Measurements from ENCODE around the gene TLR6. TPM values are rescaled to one million over a fixed set of nuclear protein-coding genes. Genes with fewer than 3 reads are reported as not detected.

TLR6 gene
- total RNA-seq, 1 experiment from 2014 or later, result 4.8 TPM

DNA sequence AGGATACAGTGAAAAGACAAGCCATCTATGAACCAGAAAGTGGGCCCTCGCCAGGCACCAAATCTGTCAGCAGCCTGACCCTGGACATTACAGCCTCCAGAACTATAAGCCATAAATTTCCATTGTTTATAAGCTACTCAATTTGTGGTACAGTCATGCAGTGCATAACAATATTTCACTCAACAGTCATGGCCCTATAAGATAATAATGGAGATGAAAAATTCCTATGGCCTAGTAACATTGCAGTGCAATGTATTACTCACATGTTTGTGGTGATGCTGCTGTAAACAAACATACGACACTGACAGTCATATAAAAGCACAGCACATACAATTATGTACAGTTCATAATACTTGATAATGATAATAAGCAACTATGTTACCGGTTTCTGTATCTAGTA, 34.9 kb downstream of the TLR6 start (continued):
- TF ChIP-seq SRF (IDR thresholded peaks at IDR 0.05; ENCODE audit: low read depth), result no peak
- no peak for TF ChIP-seq ZFX (IDR thresholded peaks at IDR 0.05)
- TF ChIP-seq ZNF274 (IDR thresholded peaks at IDR 0.05; ENCODE audit: low read depth, low read length), result no peak

GRCh38 chr4:38820329-38821061, 36.1 kb downstream of the TLR6 start:
- H3K27ac ChIP-seq (ENCODE audit: low read depth, low read length), result no peak overlapping the region
- DNase-seq (ENCODE audit: low read depth, low spot score), result no peak
- ATAC-seq, result no peak
- no peaks in the 10 kb centered on the region for H3K4me1 ChIP-seq (ENCODE audit: control insufficient read depth in 1 of 2, insufficient read depth in 2 of 2, low read length in 2 of 2)
- H3K9ac ChIP-seq (ENCODE audit: low read length), result no peak overlapping the region
- ChIA-PET POLR2A (no interaction called here), CTCF (no interaction called here), RAD21 (ENCODE audit: low non-redundant PET in 1 of 2, low total read pairs in 2 of 2, uncharacterized antibody in 2 of 2, unreplicated experiment in 2 of 2) (no interaction called here)
- no peaks in the 10 kb centered on the region for H3K36me3 ChIP-seq (ENCODE audit: control insufficient read depth in 1 of 2, insufficient read depth in 2 of 2, low read length in 2 of 2)
- H3K9me2 ChIP-seq (ENCODE audit: insufficient read depth), result no peaks in the 10 kb centered on the region
- no peaks in the 10 kb centered on the region for H3K79me2 ChIP-seq (ENCODE audit: insufficient read depth, low read length)
- intact Hi-C loops (cut with micrococcal nuclease), result no loop called here
- no peak overlapping the region for H3K4me2 ChIP-seq (ENCODE audit: low read length)
- H3K27me3 ChIP-seq (ENCODE audit: insufficient read depth, low read length), result no peaks in the 10 kb centered on the region
- BruUV-seq (replicated peaks), result no TSS peak
- H3K4me3 ChIP-seq (replicated peaks in 1 of 2; ENCODE audit: low read depth in 1 of 2, low read length in 2 of 2), result no peak overlapping the region
- no peaks in the 10 kb centered on the region for H4K20me1 ChIP-seq (ENCODE audit: insufficient read depth)
- no peak for TF ChIP-seq REST (IDR thresholded peaks at IDR 0.05; ENCODE audit: low read depth)
- TF ChIP-seq CBX3 (IDR thresholded peaks at IDR 0.05; ENCODE audit: low read depth), result no peak
- no peak for TF ChIP-seq POLR2AphosphoS5 (IDR thresholded peaks at IDR 0.05; ENCODE audit: low read depth, low read length)
- TF ChIP-seq ELF1 (IDR thresholded peaks at IDR 0.05; ENCODE audit: borderline replicate concordance, low read depth), result no peak
- TF ChIP-seq EZH2phosphoT487 (IDR thresholded peaks at IDR 0.05; ENCODE audit: borderline replicate concordance), result no peak
- TF ChIP-seq FOSL1 (IDR thresholded peaks at IDR 0.05; ENCODE audit: low read depth), result no peak
- no peak for TF ChIP-seq TCF7L2 (IDR thresholded peaks at IDR 0.05; ENCODE audit: borderline replicate concordance, extremely low read depth, insufficient read depth, insufficient read length)
- no peak for TF ChIP-seq SIN3A (IDR thresholded peaks at IDR 0.05; ENCODE audit: low read depth)
- TF ChIP-seq EGR1 (IDR thresholded peaks at IDR 0.05; ENCODE audit: low read depth), result no peak
- TF ChIP-seq CTCF (IDR thresholded peaks at IDR 0.05 in 2 of 3, conservative IDR thresholded peaks at IDR 0.05 in 1 of 3; ENCODE audit: borderline replicate concordance in 1 of 3, insufficient read depth in 1 of 3, low read depth in 2 of 3, low read length in 2 of 3), result no peak
- no peak for TF ChIP-seq RAD21 (IDR thresholded peaks at IDR 0.05; ENCODE audit: low read depth)
- TF ChIP-seq ZBTB33 (IDR thresholded peaks at IDR 0.05; ENCODE audit: extremely low read depth, insufficient replicate concordance, low read length), result no peak
- no peak for TF ChIP-seq CEBPB (IDR thresholded peaks at IDR 0.05; ENCODE audit: low read depth)
- H2AFZ ChIP-seq (ENCODE audit: low read depth, low read length, poor library complexity, severe bottlenecking), result no peak overlapping the region
- no peaks in the 10 kb centered on the region for H3K9me3 ChIP-seq (ENCODE audit: control insufficient read depth in 1 of 2, insufficient read depth in 1 of 2, low read depth in 1 of 2, low read length in 2 of 2)
